Measurements from ENCODE around the gene LAMTOR4.
A peak's percentile ranks its signal among the peaks of the same experiment; 100 is the strongest.
"Not testable (repeated sequence)": the region's sequence is repeated elsewhere in the genome, so short reads cannot be mapped to it uniquely, and the experiment has no call there.

The LAMTOR4 gene

GRCh38 chr7:100124301-100125230 is 24.2 kb upstream of the LAMTOR4 start:
- no peak for DNase-seq

- no peak for DNase-seq
Measured at GRCh38 chr7:100126239-100126930, 22.3 kb upstream of the LAMTOR4 start.

GRCh38 chr7:100126931-100127865 is 21.5 kb upstream of the LAMTOR4 start, which contains the start of gene MBLAC1:
Gene MBLAC1, plus strand, starts transcription at chr7:100126967. Its CDS starts 429 bp downstream, at chr7:100127396.
- DNase-seq = peak; percentile 74 to 86 (median 81)

- no peak for DNase-seq
Measured at GRCh38 chr7:100127866-100128636, 20.7 kb upstream of the LAMTOR4 start.

GRCh38 chr7:100128637-100128963 is 20.1 kb upstream of the LAMTOR4 start:
- no peak for DNase-seq

GRCh38 chr7:100130220-100130607 is 18.5 kb upstream of the LAMTOR4 start:
- not testable (repeated sequence) for DNase-seq

- DNase-seq = peak; percentile 61 to 69 (median 64)
Measured at GRCh38 chr7:100130608-100131453, 17.9 kb upstream of the LAMTOR4 start.

GRCh38 chr7:100132126-100132525 is 16.6 kb upstream of the LAMTOR4 start:
- DNase-seq = no peak

GRCh38 chr7:100132697-100133151 is 16.0 kb upstream of the LAMTOR4 start:
- DNase-seq = peak; percentile 23 to 38 (median 32)

- no peak for DNase-seq
Measured at GRCh38 chr7:100137851-100138760, 10.6 kb upstream of the LAMTOR4 start.

GRCh38 chr7:100141555-100141949 is 7.2 kb upstream of the LAMTOR4 start:
- no peak for DNase-seq

GRCh38 chr7:100142461-100142860 is 6.3 kb upstream of the LAMTOR4 start:
- no peak for DNase-seq

GRCh38 chr7:100146350-100146749 is 2.4 kb upstream of the LAMTOR4 start:
- not testable (repeated sequence) for DNase-seq

- DNase-seq = no peak
Measured at GRCh38 chr7:100147278-100147677, 1.4 kb upstream of the LAMTOR4 start.

GRCh38 chr7:100148225-100148558 is 526 bp upstream of the LAMTOR4 start:
- no peak for DNase-seq

- DNase-seq = no peak
Measured at GRCh38 chr7:100152404-100152803, 3.7 kb downstream of the LAMTOR4 start.

- DNase-seq = no peak
Measured at GRCh38 chr7:100152937-100153666, 4.4 kb downstream of the LAMTOR4 start.

GRCh38 chr7:100153708-100154535 is 5.2 kb downstream of the LAMTOR4 start:
- no peak for DNase-seq

All from activated CD4-positive, CD25-positive, alpha-beta regulatory T cell (primary cell).